GM12878 (cell line): ENCODE data around the gene KRT33A. TPM values are rescaled to one million over a fixed set of nuclear protein-coding genes. Genes with fewer than 3 reads are reported as not detected.

Experiments
- ATAC-seq: fragments of 200-7000 bp; cut with Tn5 transposase; 3 replicates; pipeline ENCODE4 v1.9.1; 2020; ENCODE audit warnings: mild to moderate bottlenecking, moderate library complexity
- BruUV-seq: library from RNA; stranded (reverse); fragments of 400-500 nt; replicated peaks from 2 replicates; lab custom pipeline; 2021; lab: Mats Ljungman, UMichigan
- CTCF ChIA-PET: fragments of 300-600 bp; sonication (Branson Sonifier 250); formaldehyde crosslinking; extraction: SDS; loops from one replicate; lab custom pipeline; 2021; ENCODE audit warnings: inconsistent platforms; lab: Yijun Ruan, JAX
- POLR2A ChIA-PET: fragments of 350-600 bp; formaldehyde crosslinking; extraction: SDS; loops from one replicate; lab custom pipeline; 2021; ENCODE audit warnings: inconsistent platforms; lab: Charles Lee
- RAD21 ChIA-PET: fragments of 300-600 bp; sonication (Branson Sonifier 250); formaldehyde crosslinking; loops from one replicate; lab custom pipeline; 2023; ENCODE audit warnings: antibody characterized with exemption; ENCODE audit not compliant: unreplicated experiment; lab: Charles Lee
- SMC1A ChIA-PET: fragments of 300-600 bp; sonication (Branson Sonifier 250); formaldehyde crosslinking; loops from one replicate; lab custom pipeline; 2023; ENCODE audit not compliant: unreplicated experiment, uncharacterized antibody; lab: Charles Lee
- DNase-seq: peaks from one replicate; pipeline ENCODE4 v3.0.0-alpha.2; 2011; ENCODE audit warnings: low read depth, low spot score
- FAIRE-seq: peaks from 3 replicates; lab custom pipeline; 2011; peaks lifted over from hg19 to GRCh38; lab: Jason Lieb, UNC
- H2AFZ ChIP-seq: 2 replicates; pipeline ENCODE4 v1.6.0; 2011; ENCODE audit warnings: low read depth, low read length, control low read depth; ENCODE audit not compliant: control insufficient read depth
- H3K27ac ChIP-seq: 2 replicates; pipeline ENCODE4 v1.5.1; 2011; ENCODE audit warnings: control low read depth; ENCODE audit not compliant: control insufficient read depth, insufficient read depth
- H3K27me3 ChIP-seq, 2 experiments: replicated peaks in 1 of 2; 2 replicates each; pipeline versions ENCODE4 v1.6.0 to v1.6.1; 2011; ENCODE audit warnings: low read length in 1 of 2; ENCODE audit not compliant: control insufficient read depth in 2 of 2, insufficient read depth in 2 of 2
- H3K36me3 ChIP-seq, 2 experiments: 2 replicates each; pipeline ENCODE4 v1.5.1; 2011; ENCODE audit warnings: low read length in 1 of 2; ENCODE audit not compliant: control insufficient read depth in 2 of 2, insufficient read depth in 2 of 2
- H3K4me1 ChIP-seq: 2 replicates; pipeline ENCODE4 v1.6.1; 2011; ENCODE audit warnings: mild to moderate bottlenecking, low read length, moderate library complexity, mixed read lengths; ENCODE audit not compliant: control insufficient read depth, insufficient read depth
- H3K4me2 ChIP-seq: 2 replicates; pipeline ENCODE4 v1.6.0; 2011; ENCODE audit warnings: control low read depth; ENCODE audit not compliant: control insufficient read depth, insufficient read depth
- H3K4me3 ChIP-seq: fragments of 200-600 bp; sonication (generic); 2 replicates; pipeline ENCODE4 v1.5.1; 2016
- H3K79me2 ChIP-seq: 2 replicates; pipeline ENCODE4 v1.6.0; 2011; ENCODE audit warnings: low read length; ENCODE audit not compliant: control insufficient read depth, insufficient read depth
- H3K9ac ChIP-seq: 2 replicates; pipeline ENCODE4 v1.8.0; 2011; ENCODE audit warnings: low read length, control low read depth, mixed read lengths; ENCODE audit not compliant: control insufficient read depth, insufficient read depth
- H3K9me3 ChIP-seq: replicated peaks from 3 replicates; pipeline ENCODE4 v1.5.1; 2011; ENCODE audit warnings: mild to moderate bottlenecking, low read length; ENCODE audit not compliant: control insufficient read depth, insufficient read depth
- H4K20me1 ChIP-seq: 2 replicates; pipeline ENCODE4 v1.6.0; 2011; ENCODE audit not compliant: control insufficient read depth, insufficient read depth
- CHD1 ChIP-seq: IDR thresholded peaks from 2 replicates; pipeline ENCODE4 v1.6.1; 2012; ENCODE audit warnings: low read depth, low read length, improper control_type of control experiment
- CTCF ChIP-seq, 3 experiments: IDR thresholded peaks in 2 of 3; conservative IDR thresholded peaks in 1 of 3; 2 replicates each; pipeline ENCODE4 v1.5.1; 2011; ENCODE audit warnings: low read depth in 3 of 3, low read length in 3 of 3, mild to moderate bottlenecking in 3 of 3, control low read depth in 2 of 3, moderate library complexity in 2 of 3, inconsistent platforms in 1 of 3, mixed read lengths in 1 of 3; ENCODE audit not compliant: control insufficient read depth in 2 of 3, insufficient read depth in 1 of 3; ENCODE audit errors: extremely low read depth in 1 of 3
- FOS ChIP-seq: IDR thresholded peaks from 3 replicates; pipeline ENCODE4 v1.6.1; 2011; ENCODE audit warnings: borderline replicate concordance; ENCODE audit not compliant: insufficient read length; ENCODE audit errors: extremely low read depth
- MEF2A ChIP-seq: IDR thresholded peaks from 2 replicates; pipeline ENCODE4 v1.6.1; 2011; ENCODE audit warnings: low read depth, mild to moderate bottlenecking, low read length, moderate library complexity; ENCODE audit not compliant: insufficient read depth
- POLR2A ChIP-seq: IDR thresholded peaks from 2 replicates; pipeline ENCODE4 v1.6.1; 2011; ENCODE audit warnings: low read depth, mild to moderate bottlenecking, low read length
- SP1 ChIP-seq: IDR thresholded peaks from one replicate; pipeline ENCODE4 v1.6.1; 2011; ENCODE audit warnings: low read depth, low read length
- WRNIP1 ChIP-seq: IDR thresholded peaks from 2 replicates; pipeline ENCODE4 v1.6.1; 2011; ENCODE audit warnings: low read depth, low read length, improper control_type of control experiment, borderline replicate concordance
- WGBS: methylation state at CpG from one replicate; pipeline ENCODE4 v1.1.6; 2016; ENCODE audit warnings: low lambda C conversion rate; ENCODE audit not compliant: insufficient replicate concordance, insufficient coverage; ENCODE audit errors: missing lambda C conversion rate; 5-methylcytosine and 5-hydroxymethylcytosine counted together
- in situ Hi-C: fragments of 300-500 bp; cut with MboI; formaldehyde crosslinking; loops from 9 replicates; pipeline ENCODE4 v1.14.3; 2018; ENCODE audit warnings: mixed read lengths
- intact Hi-C: fragments of 100-400 bp; cut with micrococcal nuclease; formaldehyde crosslinking; loops from one replicate; pipeline ENCODE4 v1.14.2; 2022; ENCODE audit not compliant: unreplicated experiment
- polyA plus RNA-seq, 11 experiments: library from polyadenylated mRNA; depleted of rRNA in 4 of 11; unstranded in 6 of 11; stranded (reverse) in 5 of 11; fragments of >200 nt; fragmentation: Nextera tagmentation in 4 of 11; fragmentation: Illumina TruSeq in 1 of 11; extraction: Ambion mirVana in 4 of 11; extraction: Trizol in 1 of 11; gene quantifications; 1 replicate in 1 of 11; 2 replicates in 10 of 11; pipeline versions ENCODE4 v1.2.1 to v1.2.3, GENCODE V29; 2011 to 2016; ENCODE audit warnings: inconsistent platforms in 2 of 11, missing spikeins in 2 of 11, low read depth in 1 of 11
- total RNA-seq, 4 experiments: library from RNA; depleted of rRNA in 3 of 4; stranded (reverse); fragments of >200 nt in 3 of 4; fragmentation: Illumina TruSeq in 1 of 4; extraction: Trizol in 1 of 4; gene quantifications; 2 replicates each; pipeline versions ENCODE4 v1.2.1 to v1.2.3, GENCODE V29; 2013 to 2021
- TF ChIP-seq, protein P1 (sequence below): IDR thresholded peaks from 2 replicates; pipeline ENCODE4 v1.6.1; 2012; ENCODE audit warnings: low read depth, low read length, improper control_type of control experiment

KRT33A gene
- total and polyA plus RNA-seq, 10 of the 15 experiments (the other 5 are each of a cell fraction or from before 2014, with no cell fraction given), result not detected

GRCh38 chr17:41360296-41360995, 9.8 kb upstream of the KRT33A start:
- Histone ChIP-seq H4K20me1 (no peaks in the 10 kb centered on the region), H3K4me1 (no peaks in the 10 kb centered on the region), H3K27ac (no peak overlapping the region), H3K4me2 (no peak overlapping the region), H2AFZ (no peak overlapping the region), H3K79me2 (no peaks in the 10 kb centered on the region), H3K27me3 (no peaks in the 10 kb centered on the region), H3K4me3 (no peak overlapping the region), H3K9ac (no peak overlapping the region), H3K36me3 (no peaks in the 10 kb centered on the region), H3K9me3 (no peaks in the 10 kb centered on the region; the same call in 2 of the 3 replicates)
- WGBS, result 33% methylated on average over 5 of the region's 5 CpGs
- SMC1A ChIA-PET, result interaction anchor here (0.7 kb wide), 1 partner anchor 11 kb away, joined by 3 read pairs; no protein-coding TSS in a partner anchor
- POLR2A ChIA-PET, result no interaction called here
- no peak for DNase-seq
- RAD21 ChIA-PET, result no interaction called here
- BruUV-seq, result no TSS peak
- CTCF ChIA-PET, result no interaction called here
- TF ChIP-seq WRNIP1, result no peak
- TF ChIP-seq, protein P1, sequence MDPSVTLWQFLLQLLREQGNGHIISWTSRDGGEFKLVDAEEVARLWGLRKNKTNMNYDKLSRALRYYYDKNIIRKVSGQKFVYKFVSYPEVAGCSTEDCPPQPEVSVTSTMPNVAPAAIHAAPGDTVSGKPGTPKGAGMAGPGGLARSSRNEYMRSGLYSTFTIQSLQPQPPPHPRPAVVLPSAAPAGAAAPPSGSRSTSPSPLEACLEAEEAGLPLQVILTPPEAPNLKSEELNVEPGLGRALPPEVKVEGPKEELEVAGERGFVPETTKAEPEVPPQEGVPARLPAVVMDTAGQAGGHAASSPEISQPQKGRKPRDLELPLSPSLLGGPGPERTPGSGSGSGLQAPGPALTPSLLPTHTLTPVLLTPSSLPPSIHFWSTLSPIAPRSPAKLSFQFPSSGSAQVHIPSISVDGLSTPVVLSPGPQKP, result no peak
- no peak for TF ChIP-seq FOS
- no peak for TF ChIP-seq SP1
- no peak for TF ChIP-seq CHD1
- TF ChIP-seq CTCF (IDR thresholded peaks at IDR 0.05 in 2 of 3, conservative IDR thresholded peaks at IDR 0.05 in 1 of 3; ENCODE audit: control insufficient read depth in 2 of 3, extremely low read depth in 1 of 3, insufficient read depth in 1 of 3, low read depth in 3 of 3, low read length in 3 of 3), result no peak
- TF ChIP-seq MEF2A, result no peak
- no peak for TF ChIP-seq POLR2A
- FAIRE-seq, result no peak
- in situ Hi-C loops, result no loop called here
- intact Hi-C loops, result no loop called here
- ATAC-seq, result no peak
